IMR-90 (cell line): ENCODE measurements around the gene OR5M11. TPM values are rescaled to one million over a fixed set of nuclear protein-coding genes. Genes with fewer than 3 reads are reported as not detected.

Experiments used
- ATAC-seq: fragments of 200-7000 bp; cut with Tn5 transposase; 2 replicates; pipeline ENCODE4 v1.9.1; 2020; ENCODE audit warnings: low read depth, mild to moderate bottlenecking, moderate library complexity
- BruUV-seq: library from RNA; stranded (reverse); fragments of 400-500 nt; replicated peaks from 2 replicates; lab custom pipeline; 2021; lab: Mats Ljungman, UMichigan
- CTCF ChIA-PET: fragments of 300-600 bp; formaldehyde crosslinking; extraction: SDS; loops from one replicate; lab custom pipeline; 2021; ENCODE audit warnings: antibody characterized with exemption; lab: Yijun Ruan, JAX
- POLR2A ChIA-PET: fragments of 300-600 bp; sonication (Branson Sonifier 250); formaldehyde crosslinking; loops from one replicate; lab custom pipeline; 2022; ENCODE audit warnings: antibody characterized with exemption; ENCODE audit not compliant: unreplicated experiment; lab: Charles Lee
- DNase-seq: peaks from one replicate; pipeline ENCODE4 v3.0.0; 2013
- H2AFZ ChIP-seq: replicated peaks from 2 replicates; pipeline ENCODE3; 2013; ENCODE audit warnings: low read length, mild to moderate bottlenecking; ENCODE audit not compliant: poor library complexity
- H2AK5ac ChIP-seq: 2 replicates; pipeline ENCODE4 v1.6.1; 2013; ENCODE audit warnings: low read depth, low read length, inconsistent platforms
- H2AK9ac ChIP-seq: replicated peaks from 2 replicates; pipeline ENCODE3; 2013; ENCODE audit warnings: mild to moderate bottlenecking, low read depth, low read length, moderate library complexity; ENCODE audit not compliant: poor library complexity
- H2BK120ac ChIP-seq: 2 replicates; pipeline ENCODE4 v1.6.1; 2013; ENCODE audit warnings: low read depth, low read length, inconsistent platforms
- H2BK15ac ChIP-seq: 3 replicates; pipeline ENCODE4 v1.6.1; 2013; ENCODE audit warnings: low read depth, low read length, inconsistent platforms
- H2BK20ac ChIP-seq: 2 replicates; pipeline ENCODE4 v1.6.1; 2013; ENCODE audit warnings: low read depth, mild to moderate bottlenecking, inconsistent platforms, low read length, moderate library complexity
- H2BK5ac ChIP-seq: 2 replicates; pipeline ENCODE4 v1.6.1; 2013; ENCODE audit warnings: mild to moderate bottlenecking, low read depth, low read length, inconsistent platforms; ENCODE audit not compliant: poor library complexity, severe bottlenecking
- H3K14ac ChIP-seq: replicated peaks from 2 replicates; pipeline ENCODE4 v1.6.1; 2013; ENCODE audit warnings: low read depth, low read length, inconsistent platforms
- H3K18ac ChIP-seq: 2 replicates; pipeline ENCODE4 v1.6.1; 2013; ENCODE audit warnings: low read depth, low read length, control low read depth
- H3K23ac ChIP-seq: 2 replicates; pipeline ENCODE4 v1.6.1; 2013; ENCODE audit warnings: low read depth, low read length, inconsistent platforms
- H3K27ac ChIP-seq: 2 replicates; pipeline ENCODE4 v1.5.1; 2013; ENCODE audit warnings: mild to moderate bottlenecking, control low read depth, low read length; ENCODE audit not compliant: insufficient read depth
- H3K27me3 ChIP-seq: 2 replicates; pipeline ENCODE4 v1.6.1; 2013; ENCODE audit warnings: low read length; ENCODE audit not compliant: control insufficient read depth, insufficient read depth
- H3K36me3 ChIP-seq: 2 replicates; pipeline ENCODE4 v1.6.1; 2013; ENCODE audit warnings: low read length, mixed read lengths; ENCODE audit not compliant: control insufficient read depth, insufficient read depth
- H3K4ac ChIP-seq: 2 replicates; pipeline ENCODE4 v1.6.1; 2013; ENCODE audit warnings: low read depth, low read length, inconsistent platforms
- H3K4me1 ChIP-seq: 2 replicates; pipeline ENCODE4 v1.6.1; 2013; ENCODE audit warnings: low read length, mixed read lengths; ENCODE audit not compliant: control insufficient read depth, insufficient read depth
- H3K4me2 ChIP-seq: 2 replicates; pipeline ENCODE4 v1.6.1; 2013; ENCODE audit warnings: low read depth, mild to moderate bottlenecking, control low read depth, low read length, moderate library complexity
- H3K4me3 ChIP-seq: 2 replicates; pipeline ENCODE4 v1.5.1; 2013; ENCODE audit warnings: low read depth, mild to moderate bottlenecking, control low read depth, low read length, moderate library complexity; ENCODE audit not compliant: insufficient read depth
- H3K56ac ChIP-seq: 2 replicates; pipeline ENCODE4 v1.6.1; 2013; ENCODE audit warnings: low read length, inconsistent platforms; ENCODE audit not compliant: insufficient read depth; ENCODE audit errors: extremely low read depth
- H3K79me1 ChIP-seq, 2 experiments: 2 replicates each; pipeline ENCODE4 v1.6.1; 2013; ENCODE audit warnings: low read length in 2 of 2, inconsistent platforms in 1 of 2, low read depth in 1 of 2
- H3K9ac ChIP-seq: 2 replicates; pipeline ENCODE4 v1.6.1; 2013; ENCODE audit warnings: low read depth, low read length, control low read depth
- H3K9me1 ChIP-seq: 2 replicates; pipeline ENCODE4 v1.6.1; 2013; ENCODE audit warnings: low read length, inconsistent platforms; ENCODE audit not compliant: insufficient read depth
- H3K9me3 ChIP-seq: 2 replicates; pipeline ENCODE4 v1.6.1; 2013; ENCODE audit warnings: low read length; ENCODE audit not compliant: control insufficient read depth, insufficient read depth
- H4K20me1 ChIP-seq: 2 replicates; pipeline ENCODE4 v1.6.1; 2013; ENCODE audit warnings: low read length, inconsistent platforms; ENCODE audit not compliant: insufficient read depth
- H4K5ac ChIP-seq: 2 replicates; pipeline ENCODE4 v1.6.1; 2013; ENCODE audit warnings: mild to moderate bottlenecking, low read depth, low read length, control low read depth
- H4K8ac ChIP-seq, 2 experiments: 2 replicates each; pipeline ENCODE4 v1.6.1; 2013; ENCODE audit warnings: low read depth in 2 of 2, low read length in 2 of 2, control low read depth in 1 of 2, inconsistent platforms in 1 of 2
- H4K91ac ChIP-seq: 2 replicates; pipeline ENCODE4 v1.6.1; 2013; ENCODE audit warnings: low read depth, low read length, inconsistent platforms; ENCODE audit not compliant: insufficient read depth
- CEBPB ChIP-seq: IDR thresholded peaks from 2 replicates; pipeline ENCODE4 v1.6.1; 2012; ENCODE audit warnings: low read depth, low read length, improper control_type of control experiment
- ELK1 ChIP-seq: fragments of 150-350 bp; IDR thresholded peaks from 2 replicates; pipeline ENCODE4 v1.6.1; 2016; ENCODE audit warnings: low read depth, mild to moderate bottlenecking, low read length, moderate library complexity, borderline replicate concordance
- MAFK ChIP-seq: IDR thresholded peaks from 2 replicates; pipeline ENCODE4 v1.6.1; 2012; ENCODE audit warnings: low read depth, low read length, improper control_type of control experiment
- NFE2L2 ChIP-seq: fragments of 150-350 bp; IDR thresholded peaks from 2 replicates; pipeline ENCODE4 v1.6.1; 2016; ENCODE audit warnings: low read depth, mild to moderate bottlenecking, low read length
- POLR2A ChIP-seq: IDR thresholded peaks from 2 replicates; pipeline ENCODE4 v1.6.1; 2012; ENCODE audit warnings: mild to moderate bottlenecking, low read depth, low read length
- RCOR1 ChIP-seq: IDR thresholded peaks from 2 replicates; pipeline ENCODE4 v1.6.1; 2012; ENCODE audit warnings: mild to moderate bottlenecking, low read length, improper control_type of control experiment; ENCODE audit not compliant: insufficient replicate concordance
- SMC3 ChIP-seq: fragments of 150-350 bp; IDR thresholded peaks from 2 replicates; pipeline ENCODE4 v1.6.1; 2016; ENCODE audit warnings: low read depth, mild to moderate bottlenecking, antibody characterized with exemption, low read length, moderate library complexity
- USF2 ChIP-seq: fragments of 150-350 bp; IDR thresholded peaks from 2 replicates; pipeline ENCODE4 v1.6.1; 2017; ENCODE audit warnings: mild to moderate bottlenecking, antibody characterized with exemption, low read length, low read depth
- WGBS, 2 experiments: methylation state at CpG; one replicate each; pipeline versions ENCODE4 v1.1.5 to v1.1.7; 2013; ENCODE audit warnings: missing lambda C conversion rate in 2 of 2; ENCODE audit not compliant: insufficient read length in 1 of 2; ENCODE audit errors: extremely low coverage in 2 of 2; 5-methylcytosine and 5-hydroxymethylcytosine counted together
- dilution Hi-C: fragments of 300-500 bp; cut with HindIII; formaldehyde crosslinking; loops from one replicate; pipeline ENCODE4 v1.14.3; 2018; ENCODE audit warnings: low sequenced_read_pairs; ENCODE audit not compliant: unreplicated experiment
- in situ Hi-C: fragments of 300-500 bp; cut with MboI; formaldehyde crosslinking; loops from 3 replicates; pipeline ENCODE4 v1.14.3; 2019; ENCODE audit warnings: low sequenced_read_pairs, inconsistent platforms, mixed read lengths
- intact Hi-C: fragments of 100-400 bp; cut with micrococcal nuclease; formaldehyde crosslinking; loops from 2 replicates; pipeline ENCODE4 v1.10.0; 2022
- polyA plus RNA-seq, 3 experiments: library from polyadenylated mRNA; depleted of rRNA; stranded (reverse); fragments of >200 nt; gene quantifications; 2 replicates each; pipeline ENCODE4 v1.2.3, GENCODE V29; 2012; ENCODE audit warnings: low replicate concordance in 1 of 3
- total RNA-seq: library from RNA; depleted of rRNA; stranded (reverse); fragments of >200 nt; gene quantifications from 2 replicates; pipeline ENCODE4 v1.2.3, GENCODE V29; 2012

The OR5M11 gene
- total and polyA plus RNA-seq, 2 of the 4 experiments (the other 2 are of a cell fraction) = not detected

GRCh38 chr11:56577621-56578020 lies 34.6 kb upstream of the OR5M11 start, which contains the start of gene OR5M10:
TSS of gene OR5M10 (minus strand) at chr11:56577721. CDS start at chr11:56577721, 0 bp downstream.
- Histone ChIP-seq H3K9ac (no peak within 1 kb of the TSS), H3K79me1 (no peaks in the 10 kb centered on the region), H3K56ac (no peak within 1 kb of the TSS), H3K9me3 (no peaks in the 10 kb centered on the region), H3K18ac (no peak within 1 kb of the TSS), H2AK9ac (no peak within 1 kb of the TSS), H2BK120ac (no peak within 1 kb of the TSS), H3K27ac (no peak within 1 kb of the TSS), H4K91ac (no peak within 1 kb of the TSS), H3K23ac (no peak within 1 kb of the TSS), H2BK5ac (no peak within 1 kb of the TSS), H2BK15ac (no peak within 1 kb of the TSS), H2AK5ac (no peak within 1 kb of the TSS), H3K36me3 (no peaks in the 10 kb centered on the region), H3K4ac (no peak within 1 kb of the TSS), H3K9me1 (no peaks in the 10 kb centered on the region), H4K5ac (no peak within 1 kb of the TSS), H3K14ac (no peak within 1 kb of the TSS), H2AFZ (no peak within 1 kb of the TSS), H3K4me1 (no peaks in the 10 kb centered on the region), H3K27me3 (no peaks in the 10 kb centered on the region), H4K20me1 (no peaks in the 10 kb centered on the region), H2BK20ac (no peak within 1 kb of the TSS), H3K4me2 (no peak within 1 kb of the TSS), H4K8ac (no peak within 1 kb of the TSS), H3K4me3 (no peak within 1 kb of the TSS)
- intact Hi-C loops (no loop called here), in situ Hi-C loops (no loop called here), dilution Hi-C loops (no loop called here)
- BruUV-seq = no TSS peak
- DNase-seq = no peak
- ChIA-PET CTCF (no interaction called here), POLR2A (no interaction called here)
- TF ChIP-seq RCOR1 = no peak
- TF ChIP-seq USF2 = no peak
- no peak for TF ChIP-seq MAFK
- no peak for TF ChIP-seq SMC3
- TF ChIP-seq NFE2L2 = no peak
- TF ChIP-seq ELK1 = no peak
- no peak for TF ChIP-seq POLR2A
- no peak for TF ChIP-seq CEBPB
- ATAC-seq = no peak
- no CpG with 5 or more reads among the region's 3 CpGs for WGBS, 2 experiments
